HG03342 (cell line): ENCODE results near the gene NPIPA7.
"Not testable (repeated sequence)": the region's sequence is repeated elsewhere in the genome, so short reads cannot be mapped to it uniquely, and the experiment has no call there.

Experiments used
- ATAC-seq: cut with Tn5 transposase; IDR thresholded peaks from one replicate; pipeline ENCODE4 v1.9.1; 2021; ENCODE audit warnings: mild to moderate bottlenecking, moderate library complexity; ENCODE audit not compliant: unreplicated experiment

The NPIPA7 gene

GRCh38 chr16:16417914-16418544 is 39.1 kb downstream of the NPIPA7 start:
- ATAC-seq, result not testable (repeated sequence)

GRCh38 chr16:16420515-16420914 is 41.6 kb downstream of the NPIPA7 start:
- not testable (repeated sequence) for ATAC-seq

DNA sequence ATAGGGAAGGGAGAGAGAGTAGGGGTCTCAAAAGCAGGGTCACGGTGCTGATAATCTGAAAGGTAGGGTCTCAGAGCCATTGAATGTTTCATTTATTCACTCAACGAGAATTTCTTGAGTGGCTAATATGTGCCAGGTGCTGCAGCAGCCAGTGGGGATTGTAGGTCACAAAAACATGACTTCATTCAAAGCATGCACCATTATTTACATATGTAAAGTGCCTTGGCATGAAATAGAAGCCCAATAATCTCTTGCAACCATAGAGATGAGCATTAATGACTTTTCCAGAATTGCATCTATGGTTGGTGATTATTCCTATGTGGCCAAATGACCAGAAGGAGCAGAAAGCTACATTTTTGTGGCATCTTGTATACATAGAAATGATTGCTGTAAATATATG is 46.2 kb downstream of the NPIPA7 start:
- not testable (repeated sequence) for ATAC-seq

DNA sequence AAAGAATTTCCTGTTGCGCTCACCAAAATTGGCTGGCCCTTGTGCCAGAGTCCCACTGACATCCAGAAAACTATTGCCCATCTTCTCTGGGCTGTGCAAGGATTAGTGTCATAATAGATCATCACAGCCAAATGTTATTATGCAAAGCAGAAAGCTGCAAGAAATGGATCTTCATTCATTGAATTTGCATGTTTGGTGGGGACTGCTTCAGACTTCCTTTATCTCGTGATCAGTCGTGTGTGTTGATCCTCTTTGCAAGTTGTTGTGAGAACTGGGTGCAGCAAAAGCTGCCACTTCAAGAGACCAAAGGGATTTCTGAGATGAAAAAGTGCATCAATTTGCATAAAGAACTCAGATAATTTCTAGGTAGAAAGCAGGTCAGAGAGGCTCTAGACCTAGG is 52.2 kb downstream of the NPIPA7 start:
- ATAC-seq, result not testable (repeated sequence)

GRCh38 chr16:16434711-16435110 is 55.8 kb downstream of the NPIPA7 start:
- not testable (repeated sequence) for ATAC-seq

DNA sequence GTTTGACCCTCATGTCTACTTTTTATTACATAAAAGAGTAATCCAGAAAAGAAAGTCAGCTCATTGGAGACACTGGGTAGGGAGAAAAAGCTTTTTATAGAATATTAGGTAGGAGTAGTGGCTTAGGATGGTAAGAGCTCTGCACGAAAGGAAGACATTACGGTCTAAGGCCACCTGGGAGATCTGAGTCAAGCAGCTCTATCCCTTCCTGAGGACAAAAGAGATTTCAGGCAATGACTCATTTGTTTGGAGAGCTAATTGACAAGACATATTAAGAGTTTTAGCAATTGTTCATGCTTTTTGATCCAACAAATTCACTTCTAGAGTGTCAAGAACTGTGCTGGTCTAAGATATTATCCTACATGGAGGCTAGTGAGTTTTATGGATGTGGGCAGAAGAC is 62.5 kb downstream of the NPIPA7 start:
- not testable (repeated sequence) for ATAC-seq
